Thyroid gland (tissue), 4 donors: Measurements from ENCODE around the gene NBPF26.
"Not testable (repeated sequence)": the region's sequence is repeated elsewhere in the genome, so short reads cannot be mapped to it uniquely, and the experiment has no call there.

Source experiments
- POLR2A ChIP-seq, 2 donors: fragments of 450-650 bp; IDR thresholded peaks; one replicate each; pipeline ENCODE4 v1.6.1; 2017; ENCODE audit warnings: antibody characterized with exemption in 2 of 2, mild to moderate bottlenecking in 2 of 2, moderate library complexity in 1 of 2
- TF ChIP-seq, protein P1 (sequence below), 6 experiments: fragments of 200-600 bp in 3 of 6; fragments of 450-650 bp in 3 of 6; sonication (generic) in 3 of 6; IDR thresholded peaks; one replicate each; pipeline ENCODE4 v1.5.1; 2016 to 2019; ENCODE audit warnings: antibody characterized with exemption in 6 of 6, mild to moderate bottlenecking in 2 of 6, inconsistent platforms in 1 of 6, moderate library complexity in 1 of 6

GRCh38 chr1:120844945-120845330 is 121.2 kb downstream of the NBPF26 start:
- TF ChIP-seq, protein P1, sequence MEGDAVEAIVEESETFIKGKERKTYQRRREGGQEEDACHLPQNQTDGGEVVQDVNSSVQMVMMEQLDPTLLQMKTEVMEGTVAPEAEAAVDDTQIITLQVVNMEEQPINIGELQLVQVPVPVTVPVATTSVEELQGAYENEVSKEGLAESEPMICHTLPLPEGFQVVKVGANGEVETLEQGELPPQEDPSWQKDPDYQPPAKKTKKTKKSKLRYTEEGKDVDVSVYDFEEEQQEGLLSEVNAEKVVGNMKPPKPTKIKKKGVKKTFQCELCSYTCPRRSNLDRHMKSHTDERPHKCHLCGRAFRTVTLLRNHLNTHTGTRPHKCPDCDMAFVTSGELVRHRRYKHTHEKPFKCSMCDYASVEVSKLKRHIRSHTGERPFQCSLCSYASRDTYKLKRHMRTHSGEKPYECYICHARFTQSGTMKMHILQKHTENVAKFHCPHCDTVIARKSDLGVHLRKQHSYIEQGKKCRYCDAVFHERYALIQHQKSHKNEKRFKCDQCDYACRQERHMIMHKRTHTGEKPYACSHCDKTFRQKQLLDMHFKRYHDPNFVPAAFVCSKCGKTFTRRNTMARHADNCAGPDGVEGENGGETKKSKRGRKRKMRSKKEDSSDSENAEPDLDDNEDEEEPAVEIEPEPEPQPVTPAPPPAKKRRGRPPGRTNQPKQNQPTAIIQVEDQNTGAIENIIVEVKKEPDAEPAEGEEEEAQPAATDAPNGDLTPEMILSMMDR (IDR thresholded peaks at IDR 0.05), result not testable (repeated sequence)
- not testable (repeated sequence) for TF ChIP-seq POLR2A (IDR thresholded peaks at IDR 0.05)
